PFSK-1 (cell line): ENCODE results near the gene SLC24A3.

Experiments used
- POLR2AphosphoS5 ChIP-seq: IDR thresholded peaks from 2 replicates; pipeline ENCODE4 v1.6.1; 2012; ENCODE audit warnings: low read depth, mild to moderate bottlenecking, control low read depth, low read length, moderate library complexity
- REST ChIP-seq, 2 experiments: IDR thresholded peaks; 2 replicates each; pipeline versions ENCODE4 v1.6.1 to v1.8.0; 2011 to 2012; ENCODE audit warnings: low read depth in 2 of 2, low read length in 2 of 2, control low read depth in 1 of 2, inconsistent platforms in 1 of 2, mild to moderate bottlenecking in 1 of 2, moderate library complexity in 1 of 2; ENCODE audit not compliant: insufficient read depth in 1 of 2
- SIN3A ChIP-seq: IDR thresholded peaks from 2 replicates; pipeline ENCODE4 v1.6.1; 2012; ENCODE audit warnings: mild to moderate bottlenecking, low read length, moderate library complexity, borderline replicate concordance; ENCODE audit not compliant: insufficient read depth
- TAF1 ChIP-seq: IDR thresholded peaks from 2 replicates; pipeline ENCODE4 v1.6.1; 2012; ENCODE audit warnings: low read length, control low read depth, borderline replicate concordance; ENCODE audit not compliant: insufficient read depth

DNA sequence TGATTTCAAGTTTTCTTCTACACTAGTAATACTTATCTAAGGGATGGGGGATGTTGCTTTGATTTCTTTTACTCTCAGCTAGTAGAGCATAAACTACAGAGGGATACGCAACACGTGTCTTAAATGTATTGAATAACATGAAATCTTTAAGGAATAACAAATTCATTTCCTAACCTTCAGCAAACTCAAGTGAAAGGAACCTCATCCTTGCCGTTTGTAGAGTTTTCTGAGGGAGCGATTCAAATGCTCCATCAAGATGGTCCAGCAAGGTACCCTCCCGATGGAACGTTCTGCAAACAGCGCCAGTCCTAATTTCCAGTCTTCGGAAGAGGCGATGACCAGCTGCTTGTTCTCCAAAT lies 450.2 kb downstream of the SLC24A3 start:
- TF ChIP-seq REST (IDR thresholded peaks at IDR 0.05; ENCODE audit: insufficient read depth in 1 of 2, low read depth in 2 of 2, low read length in 2 of 2) (no peak), TAF1 (no peak), POLR2AphosphoS5 (no peak), SIN3A (no peak)
